Karpas-422 (cell line): ENCODE results near the gene ISLR2. TPM values are rescaled to one million over a fixed set of nuclear protein-coding genes. Genes with fewer than 3 reads are reported as not detected.

Experiments used
- DNase-seq: peaks from one replicate; pipeline ENCODE4 v3.0.0-alpha.2; 2015
- H2AFZ ChIP-seq: fragments of 200-600 bp; sonication (generic); 2 replicates; pipeline ENCODE4 v1.6.1; 2014; ENCODE audit warnings: antibody characterized with exemption, low read length, mixed read lengths
- H3K27ac ChIP-seq: fragments of 200-600 bp; sonication (generic); 2 replicates; pipeline ENCODE4 v1.5.1; 2014; ENCODE audit warnings: mild to moderate bottlenecking, low read length, moderate library complexity
- H3K27me3 ChIP-seq: fragments of 200-600 bp; sonication (generic); 2 replicates; pipeline ENCODE4 v1.6.1; 2014; ENCODE audit warnings: low read length, mixed read lengths
- H3K36me3 ChIP-seq: fragments of 200-600 bp; sonication (generic); 2 replicates; pipeline ENCODE4 v1.6.1; 2014; ENCODE audit warnings: low read length, mixed read lengths; ENCODE audit not compliant: insufficient read depth
- H3K4me1 ChIP-seq: fragments of 200-600 bp; sonication (generic); 2 replicates; pipeline ENCODE4 v1.6.1; 2014; ENCODE audit warnings: mild to moderate bottlenecking, low read length, mixed read lengths
- H3K4me2 ChIP-seq: fragments of 200-600 bp; sonication (generic); 2 replicates; pipeline ENCODE4 v1.6.1; 2014; ENCODE audit warnings: low read length, low read depth, mild to moderate bottlenecking; ENCODE audit not compliant: poor library complexity, severe bottlenecking
- H3K4me3 ChIP-seq: fragments of 200-600 bp; sonication (generic); 2 replicates; pipeline ENCODE4 v1.5.1; 2014; ENCODE audit warnings: mild to moderate bottlenecking, antibody characterized with exemption, low read length, mixed read lengths
- H3K79me2 ChIP-seq: fragments of 200-600 bp; sonication (generic); 2 replicates; pipeline ENCODE4 v1.6.1; 2014; ENCODE audit warnings: mild to moderate bottlenecking, low read length, mixed read lengths
- H3K9ac ChIP-seq: fragments of 200-600 bp; sonication (generic); 2 replicates; pipeline ENCODE4 v1.6.0; 2014; ENCODE audit warnings: low read length
- H3K9me2 ChIP-seq: fragments of 200-600 bp; sonication (generic), shearing (Covaris generic); replicated peaks from 2 replicates; pipeline ENCODE4 v1.6.0; 2014; ENCODE audit warnings: mild to moderate bottlenecking, low read length, moderate library complexity; ENCODE audit not compliant: insufficient read depth
- H3K9me3 ChIP-seq: fragments of 300-700, 200-600 bp; sonication (generic); 2 replicates; pipeline ENCODE4 v1.6.1; 2014; ENCODE audit warnings: low read length, mixed read lengths
- H4K20me1 ChIP-seq: fragments of 200-600 bp; sonication (generic); 2 replicates; pipeline ENCODE4 v1.6.1; 2014; ENCODE audit warnings: mild to moderate bottlenecking, antibody characterized with exemption, low read length, low read depth; ENCODE audit not compliant: insufficient read depth
- total RNA-seq: library from RNA; depleted of rRNA; stranded (reverse); fragments of >200 nt; shearing (Covaris generic); gene quantifications from 2 replicates; pipeline ENCODE4 v1.2.3, GENCODE V29; 2014; ENCODE audit warnings: low replicate concordance

ISLR2 gene
- total RNA-seq, 1 experiment from 2014 or later, result not detected

DNA sequence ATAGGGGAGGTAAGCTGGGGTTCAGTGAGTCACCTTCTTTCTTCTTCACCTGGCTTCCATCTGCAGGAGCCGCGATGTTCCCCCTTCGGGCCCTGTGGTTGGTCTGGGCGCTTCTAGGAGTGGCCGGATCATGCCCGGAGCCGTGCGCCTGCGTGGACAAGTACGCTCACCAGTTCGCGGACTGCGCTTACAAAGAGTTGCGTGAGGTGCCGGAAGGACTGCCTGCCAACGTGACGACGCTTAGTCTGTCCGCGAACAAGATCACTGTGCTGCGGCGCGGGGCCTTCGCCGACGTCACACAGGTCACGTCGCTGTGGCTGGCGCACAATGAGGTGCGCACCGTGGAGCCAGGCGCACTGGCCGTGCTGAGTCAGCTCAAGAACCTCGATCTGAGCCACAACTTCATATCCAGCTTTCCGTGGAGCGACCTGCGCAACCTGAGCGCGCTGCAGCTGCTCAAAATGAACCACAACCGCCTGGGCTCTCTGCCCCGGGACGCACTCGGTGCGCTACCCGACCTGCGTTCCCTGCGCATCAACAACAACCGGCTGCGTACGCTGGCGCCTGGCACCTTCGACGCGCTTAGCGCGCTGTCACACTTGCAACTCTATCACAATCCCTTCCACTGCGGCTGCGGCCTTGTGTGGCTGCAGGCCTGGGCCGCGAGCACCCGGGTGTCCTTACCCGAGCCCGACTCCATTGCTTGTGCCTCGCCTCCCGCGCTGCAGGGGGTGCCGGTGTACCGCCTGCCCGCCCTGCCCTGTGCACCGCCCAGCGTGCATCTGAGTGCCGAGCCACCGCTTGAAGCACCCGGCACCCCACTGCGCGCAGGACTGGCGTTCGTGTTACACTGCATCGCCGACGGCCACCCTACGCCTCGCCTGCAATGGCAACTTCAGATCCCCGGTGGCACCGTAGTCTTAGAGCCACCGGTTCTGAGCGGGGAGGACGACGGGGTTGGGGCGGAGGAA, 2.6 kb downstream of the ISLR2 start:
- no peaks in the 10 kb centered on the region for H3K36me3 ChIP-seq
- no peaks in the 10 kb centered on the region for H3K27me3 ChIP-seq
- DNase-seq, result no peak
- no peak overlapping the region for H3K4me3 ChIP-seq
- H2AFZ ChIP-seq, result no peak overlapping the region
- H3K9me2 ChIP-seq, result no peaks in the 10 kb centered on the region
- H4K20me1 ChIP-seq, result no peaks in the 10 kb centered on the region
- no peak overlapping the region for H3K9ac ChIP-seq
- no peak overlapping the region for H3K4me2 ChIP-seq
- no peaks in the 10 kb centered on the region for H3K79me2 ChIP-seq
- H3K9me3 ChIP-seq, result no peaks in the 10 kb centered on the region
- no peak overlapping the region for H3K27ac ChIP-seq
- no peaks in the 10 kb centered on the region for H3K4me1 ChIP-seq

- no peak overlapping the region for H3K4me2 ChIP-seq
- no peaks in the 10 kb centered on the region for H3K79me2 ChIP-seq
- no peak for DNase-seq
- no peaks in the 10 kb centered on the region for H3K9me3 ChIP-seq
- no peaks in the 10 kb centered on the region for H3K9me2 ChIP-seq
- no peaks in the 10 kb centered on the region for H3K36me3 ChIP-seq
- H3K4me1 ChIP-seq, result no peaks in the 10 kb centered on the region
- no peak overlapping the region for H3K9ac ChIP-seq
- no peak overlapping the region for H3K27ac ChIP-seq
- H2AFZ ChIP-seq, result no peak overlapping the region
- H3K27me3 ChIP-seq, result no peaks in the 10 kb centered on the region
- H4K20me1 ChIP-seq, result no peaks in the 10 kb centered on the region
- H3K4me3 ChIP-seq, result no peak overlapping the region
Measured at GRCh38 chr15:74133694-74134386, 3.5 kb downstream of the ISLR2 start.

GRCh38 chr15:74134387-74135027, 4.1 kb downstream of the ISLR2 start:
- Histone ChIP-seq H3K9me3 (no peaks in the 10 kb centered on the region), H3K27ac (no peak overlapping the region), H3K4me3 (no peak overlapping the region), H3K27me3 (no peaks in the 10 kb centered on the region), H4K20me1 (no peaks in the 10 kb centered on the region), H3K9me2 (no peaks in the 10 kb centered on the region), H3K36me3 (no peaks in the 10 kb centered on the region), H3K4me1 (no peaks in the 10 kb centered on the region), H3K9ac (no peak overlapping the region), H2AFZ (no peak overlapping the region), H3K4me2 (no peak overlapping the region), H3K79me2 (no peaks in the 10 kb centered on the region)
- no peak for DNase-seq

GRCh38 chr15:74135041-74135565, 4.7 kb downstream of the ISLR2 start:
- Histone ChIP-seq H3K4me2 (no peak overlapping the region), H3K4me3 (no peak overlapping the region), H2AFZ (no peak overlapping the region), H3K4me1 (no peaks in the 10 kb centered on the region), H4K20me1 (no peaks in the 10 kb centered on the region), H3K27ac (no peak overlapping the region), H3K27me3 (no peaks in the 10 kb centered on the region), H3K9ac (no peak overlapping the region), H3K9me2 (no peaks in the 10 kb centered on the region), H3K79me2 (no peaks in the 10 kb centered on the region), H3K36me3 (no peaks in the 10 kb centered on the region), H3K9me3 (no peaks in the 10 kb centered on the region)
- no peak for DNase-seq

GRCh38 chr15:74136540-74136813, 6.1 kb downstream of the ISLR2 start:
- Histone ChIP-seq H3K9me3 (no peaks in the 10 kb centered on the region), H2AFZ (no peak overlapping the region), H3K4me3 (no peak overlapping the region), H3K4me1 (no peaks in the 10 kb centered on the region), H3K27ac (no peak overlapping the region), H3K27me3 (no peaks in the 10 kb centered on the region), H3K9ac (no peak overlapping the region), H3K79me2 (no peaks in the 10 kb centered on the region), H3K36me3 (no peaks in the 10 kb centered on the region), H4K20me1 (no peaks in the 10 kb centered on the region), H3K9me2 (no peaks in the 10 kb centered on the region), H3K4me2 (no peak overlapping the region)
- DNase-seq, result no peak

DNA sequence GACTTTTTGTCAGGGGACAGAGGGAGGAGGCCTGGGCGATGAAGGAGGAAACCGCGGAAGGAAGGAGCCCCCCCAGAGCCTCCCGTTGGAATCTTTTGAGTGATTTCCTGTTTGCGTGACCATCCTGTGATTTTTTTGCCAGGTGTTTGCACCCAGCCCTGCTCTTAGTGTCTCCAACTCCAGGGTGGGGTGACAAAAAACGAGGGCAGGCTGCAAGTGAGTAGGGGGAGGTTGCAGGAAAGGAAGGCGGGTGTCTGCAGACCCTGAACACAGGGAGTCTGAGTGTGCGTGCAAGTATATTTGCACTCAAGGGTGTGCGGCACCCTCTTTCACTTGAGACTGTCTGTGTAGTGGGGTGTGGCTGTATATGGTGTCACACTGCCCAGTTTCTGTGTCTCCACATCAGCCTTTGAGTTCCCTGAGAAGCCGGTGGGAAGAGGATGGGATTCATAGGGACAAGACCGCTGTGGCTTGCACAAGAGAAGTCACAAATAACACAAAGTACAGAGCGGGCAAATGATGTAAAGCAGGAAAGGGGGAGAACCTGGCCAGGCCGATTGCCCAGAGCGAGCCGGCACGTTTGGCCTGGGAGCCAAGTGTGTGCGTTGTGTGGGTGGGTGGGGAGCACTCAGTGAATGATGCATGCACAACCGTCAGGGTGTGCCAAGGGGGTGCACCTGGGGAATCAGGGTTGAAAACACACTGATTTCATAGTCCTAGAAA, 6.6 kb downstream of the ISLR2 start:
- Histone ChIP-seq H2AFZ (no peak overlapping the region), H3K79me2 (no peaks in the 10 kb centered on the region), H3K4me2 (no peak overlapping the region), H4K20me1 (no peaks in the 10 kb centered on the region), H3K27me3 (no peaks in the 10 kb centered on the region), H3K9me3 (no peaks in the 10 kb centered on the region), H3K9me2 (no peaks in the 10 kb centered on the region), H3K36me3 (no peaks in the 10 kb centered on the region), H3K4me1 (no peaks in the 10 kb centered on the region), H3K27ac (no peak overlapping the region), H3K9ac (no peak overlapping the region), H3K4me3 (no peak overlapping the region)
- DNase-seq, result no peak

GRCh38 chr15:74137537-74137894, 7.1 kb downstream of the ISLR2 start:
- Histone ChIP-seq H3K27ac (no peak overlapping the region), H3K27me3 (no peaks in the 10 kb centered on the region), H3K4me2 (no peak overlapping the region), H3K9me2 (no peaks in the 10 kb centered on the region), H3K79me2 (no peaks in the 10 kb centered on the region), H3K9ac (no peak overlapping the region), H4K20me1 (no peaks in the 10 kb centered on the region), H3K4me1 (no peaks in the 10 kb centered on the region), H3K36me3 (no peaks in the 10 kb centered on the region), H3K9me3 (no peaks in the 10 kb centered on the region), H3K4me3 (no peak overlapping the region), H2AFZ (no peak overlapping the region)
- no peak for DNase-seq

DNA sequence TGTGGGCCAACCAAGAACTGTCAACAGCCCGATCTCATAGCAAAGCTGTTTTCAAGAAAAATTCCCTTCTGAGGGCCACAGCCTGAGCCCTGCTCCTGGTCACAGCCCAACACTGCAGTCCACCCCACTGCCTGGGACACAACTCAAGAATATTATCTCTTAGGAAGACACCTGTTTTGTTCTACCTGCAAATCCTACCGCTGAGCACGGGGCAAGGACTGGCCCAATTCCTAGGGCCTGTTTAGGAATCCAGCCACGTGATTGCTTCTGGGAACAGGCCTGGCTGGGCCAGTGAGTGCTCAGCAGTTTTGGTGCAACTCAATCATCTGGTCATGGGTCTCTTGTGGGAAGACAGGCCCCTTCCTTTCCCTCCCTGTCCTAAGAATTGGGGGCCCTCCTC, 8.3 kb downstream of the ISLR2 start:
- Histone ChIP-seq H3K27me3 (no peaks in the 10 kb centered on the region), H3K79me2 (no peaks in the 10 kb centered on the region), H4K20me1 (no peaks in the 10 kb centered on the region), H3K9me3 (no peaks in the 10 kb centered on the region), H2AFZ (no peak overlapping the region), H3K36me3 (no peaks in the 10 kb centered on the region), H3K27ac (no peak overlapping the region), H3K9me2 (no peaks in the 10 kb centered on the region), H3K9ac (no peak overlapping the region), H3K4me2 (no peak overlapping the region), H3K4me1 (no peaks in the 10 kb centered on the region), H3K4me3 (no peak overlapping the region)
- no peak for DNase-seq
